ENCODE results near the gene CNTNAP1.

- no peak for TF ChIP-seq EZH2 (IDR thresholded peaks at IDR 0.05; ENCODE audit: borderline replicate concordance, low read length)
- TF ChIP-seq CTCF (IDR thresholded peaks at IDR 0.05; ENCODE audit: low read length), result no peak
Observed at GRCh38 chr17:42704837-42705494, 22.6 kb downstream of the CNTNAP1 start.
